HepG2 (cell line): ENCODE results near the gene SLX9.

Experiments
- CREB1 ChIP-seq, 2 experiments: fragments of 450-650 bp in 1 of 2; IDR thresholded peaks; 2 replicates each; pipeline ENCODE4 v1.6.1; 2016 to 2017; ENCODE audit warnings: control low read depth in 1 of 2, mild to moderate bottlenecking in 1 of 2, missing compliant biosample characterization in 1 of 2, missing genetic modification characterization in 1 of 2
- CTCF ChIP-seq: sonication (generic); formaldehyde crosslinking; IDR thresholded peaks from 2 replicates; pipeline ENCODE4 v1.5.0; 2020; ENCODE audit warnings: mild to moderate bottlenecking, missing genetic modification reagents, moderate library complexity
- EZH2 ChIP-seq: conservative IDR thresholded peaks from 2 replicates; pipeline ENCODE4 v1.6.1; 2012; ENCODE audit warnings: mild to moderate bottlenecking, low read depth, low read length, moderate library complexity
- GATAD2A ChIP-seq: IDR thresholded peaks from 2 replicates; pipeline ENCODE4 v1.6.1; 2016
- IRF1 ChIP-seq: sonication (generic); formaldehyde crosslinking; IDR thresholded peaks from 2 replicates; pipeline ENCODE4 v1.4.0; 2020; ENCODE audit warnings: low read depth, mild to moderate bottlenecking, missing genetic modification reagents
- MTF2 ChIP-seq: sonication (generic); formaldehyde crosslinking; IDR thresholded peaks from 2 replicates; pipeline ENCODE4 v1.5.0; 2020; ENCODE audit warnings: missing genetic modification reagents, borderline replicate concordance
- RNF219 ChIP-seq: sonication (generic); formaldehyde crosslinking; IDR thresholded peaks from 2 replicates; pipeline ENCODE4 v1.5.0; 2020; ENCODE audit warnings: mild to moderate bottlenecking, missing genetic modification reagents
- TRIM24 ChIP-seq: sonication (generic); formaldehyde crosslinking; IDR thresholded peaks from 2 replicates; pipeline ENCODE4 v1.8.0; 2022; ENCODE audit warnings: mild to moderate bottlenecking, missing genetic modification reagents
- ZNF18 ChIP-seq: sonication (generic); formaldehyde crosslinking; IDR thresholded peaks from 2 replicates; pipeline ENCODE4 v1.8.0; 2022; ENCODE audit warnings: mild to moderate bottlenecking, missing genetic modification reagents; ENCODE audit not compliant: insufficient replicate concordance

- TF ChIP-seq MTF2 (no peak), EZH2 (no peak), GATAD2A (CRISPR knock-in tag) (no peak), CTCF (CRISPR knock-in tag) (no peak), IRF1 (no peak), TRIM24 (no peak), CREB1 (IDR thresholded peaks at IDR 0.05) (no peak), CREB1 (CRISPR knock-in tag; IDR thresholded peaks at IDR 0.05) (no peak), RNF219 (CRISPR knock-in tag) (no peak), ZNF18 (CRISPR knock-in tag) (no peak)
Observed at GRCh38 chr21:44921928-44922327, 17.9 kb upstream of the SLX9 start.
